ENCODE measurements around the gene CYP19A1.

The CYP19A1 gene

GRCh38 chr15:51325167-51325566 lies 13.2 kb downstream of the CYP19A1 start:
- DNase-seq (ENCODE audit: low read depth), result no peak

DNA sequence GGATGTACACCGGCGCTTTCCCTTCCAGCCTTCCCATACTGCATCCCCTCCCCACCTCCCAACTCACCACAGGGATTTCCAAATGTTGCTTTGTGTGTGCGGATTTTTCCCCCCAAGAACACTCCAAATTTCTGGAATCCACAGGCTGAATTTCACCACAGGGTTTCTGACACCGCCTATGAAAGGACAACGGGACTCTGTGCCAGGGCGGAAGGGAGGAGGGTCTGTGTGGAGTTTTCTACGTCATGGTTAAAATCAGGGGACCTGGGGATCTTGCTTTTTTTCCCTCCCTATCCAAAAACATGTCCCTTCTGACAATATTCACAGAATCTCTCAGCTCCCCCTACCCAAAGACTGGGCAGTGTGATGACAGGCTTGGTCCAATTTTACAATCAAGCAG lies 14.6 kb downstream of the CYP19A1 start:
- no peak for DNase-seq (ENCODE audit: low read depth)

DNA sequence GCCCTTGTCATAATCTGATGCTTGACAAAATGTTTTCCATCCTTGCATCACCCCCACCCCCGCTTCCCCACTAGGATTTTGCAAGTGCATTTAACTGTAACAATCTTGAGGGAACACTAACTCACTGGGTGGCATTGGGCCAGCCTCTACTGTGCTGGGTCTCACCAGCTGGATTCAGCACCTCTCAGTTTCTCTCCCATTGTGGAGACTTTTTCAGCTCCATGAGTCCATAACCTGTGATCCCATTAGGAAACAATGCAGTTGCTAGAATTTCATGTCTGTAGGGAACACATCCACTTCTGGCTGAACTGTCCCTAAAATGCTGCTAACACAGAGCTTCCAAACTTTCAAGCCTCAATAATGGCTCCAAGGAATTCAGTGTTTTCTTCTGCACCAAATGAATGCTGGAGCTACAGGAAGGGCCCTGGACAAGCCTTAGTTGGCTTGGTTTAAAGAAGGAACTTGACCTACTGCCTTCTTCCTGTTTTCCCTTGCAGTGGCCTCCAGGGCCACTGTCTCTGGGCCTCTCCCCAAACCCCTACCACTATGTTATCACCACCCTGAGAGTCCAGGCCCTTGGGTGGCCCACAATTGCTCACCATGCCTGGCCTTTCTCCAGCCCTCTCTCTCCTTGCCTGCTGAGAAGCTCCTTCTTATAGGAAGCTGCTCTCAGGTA lies 15.6 kb downstream of the CYP19A1 start:
- no peak for DNase-seq (ENCODE audit: low read depth)

DNA sequence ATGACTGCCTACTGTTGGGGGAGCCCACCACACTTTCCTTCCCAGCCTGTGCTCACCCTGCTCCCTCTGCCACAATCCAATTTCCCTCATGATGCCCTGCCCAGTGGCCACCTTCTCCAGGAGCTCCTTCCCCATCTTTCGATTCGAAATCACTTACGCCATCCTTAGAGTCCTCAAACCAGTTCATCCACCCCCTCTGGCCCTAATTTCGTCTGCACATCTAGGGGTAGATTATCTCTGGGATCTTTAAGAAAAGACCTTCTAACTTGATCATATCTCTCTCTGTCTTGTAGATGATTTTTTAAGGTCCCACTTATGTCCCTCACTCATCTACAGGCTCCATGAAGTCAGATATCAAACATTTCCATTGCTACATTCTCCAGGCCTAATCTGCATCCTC lies 17.1 kb downstream of the CYP19A1 start:
- no peak for DNase-seq (ENCODE audit: low read depth)

GRCh38 chr15:51320843-51321242 lies 17.6 kb downstream of the CYP19A1 start:
- no peak for DNase-seq (ENCODE audit: low read depth)

- DNase-seq (ENCODE audit: low read depth), result no peak
Observed at GRCh38 chr15:51319539-51319938, 18.9 kb downstream of the CYP19A1 start.

GRCh38 chr15:51318382-51319150 lies 19.8 kb downstream of the CYP19A1 start:
- no peak for DNase-seq (ENCODE audit: low read depth)

- DNase-seq (ENCODE audit: low read depth), result no peak
Observed at GRCh38 chr15:51316636-51317035, 21.8 kb downstream of the CYP19A1 start.

GRCh38 chr15:51315726-51316125 lies 22.7 kb downstream of the CYP19A1 start:
- no peak for DNase-seq (ENCODE audit: low read depth)

- DNase-seq (ENCODE audit: low read depth), result no peak
Observed at GRCh38 chr15:51314391-51315337, 23.7 kb downstream of the CYP19A1 start.

DNA sequence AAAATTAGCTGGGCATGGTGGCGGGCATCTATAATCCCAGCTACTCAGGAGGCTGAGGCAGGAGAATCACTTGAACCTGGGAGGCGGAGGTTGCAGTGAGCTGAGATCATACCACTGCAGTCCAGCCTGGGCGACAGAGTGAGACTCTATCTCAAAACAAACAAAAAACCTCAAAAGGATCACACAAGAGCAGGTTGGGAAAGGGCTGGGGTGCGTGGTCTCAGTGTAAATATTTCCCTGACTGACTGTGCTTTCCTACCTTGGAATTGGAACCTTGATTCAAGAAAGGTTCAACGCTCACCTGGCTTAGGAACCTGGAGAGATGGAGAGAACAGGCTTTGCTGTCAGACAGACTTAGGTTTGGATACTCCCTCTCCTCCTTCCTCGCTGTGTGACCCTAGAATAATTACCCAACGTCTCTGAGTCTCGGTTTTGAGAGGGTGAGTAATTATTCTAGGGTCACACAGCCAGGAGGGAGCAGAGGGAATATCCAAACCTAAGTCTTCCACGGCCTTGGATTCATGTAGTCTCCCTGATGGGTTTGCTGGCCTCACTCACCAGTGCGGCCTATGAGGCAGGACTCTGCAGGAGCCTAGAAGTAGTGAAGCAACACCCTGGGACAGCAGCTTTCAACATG lies 24.6 kb downstream of the CYP19A1 start:
- DNase-seq (ENCODE audit: low read depth), result no peak

GRCh38 chr15:51313074-51313393 lies 25.4 kb downstream of the CYP19A1 start:
- DNase-seq (ENCODE audit: low read depth), result no peak

DNA sequence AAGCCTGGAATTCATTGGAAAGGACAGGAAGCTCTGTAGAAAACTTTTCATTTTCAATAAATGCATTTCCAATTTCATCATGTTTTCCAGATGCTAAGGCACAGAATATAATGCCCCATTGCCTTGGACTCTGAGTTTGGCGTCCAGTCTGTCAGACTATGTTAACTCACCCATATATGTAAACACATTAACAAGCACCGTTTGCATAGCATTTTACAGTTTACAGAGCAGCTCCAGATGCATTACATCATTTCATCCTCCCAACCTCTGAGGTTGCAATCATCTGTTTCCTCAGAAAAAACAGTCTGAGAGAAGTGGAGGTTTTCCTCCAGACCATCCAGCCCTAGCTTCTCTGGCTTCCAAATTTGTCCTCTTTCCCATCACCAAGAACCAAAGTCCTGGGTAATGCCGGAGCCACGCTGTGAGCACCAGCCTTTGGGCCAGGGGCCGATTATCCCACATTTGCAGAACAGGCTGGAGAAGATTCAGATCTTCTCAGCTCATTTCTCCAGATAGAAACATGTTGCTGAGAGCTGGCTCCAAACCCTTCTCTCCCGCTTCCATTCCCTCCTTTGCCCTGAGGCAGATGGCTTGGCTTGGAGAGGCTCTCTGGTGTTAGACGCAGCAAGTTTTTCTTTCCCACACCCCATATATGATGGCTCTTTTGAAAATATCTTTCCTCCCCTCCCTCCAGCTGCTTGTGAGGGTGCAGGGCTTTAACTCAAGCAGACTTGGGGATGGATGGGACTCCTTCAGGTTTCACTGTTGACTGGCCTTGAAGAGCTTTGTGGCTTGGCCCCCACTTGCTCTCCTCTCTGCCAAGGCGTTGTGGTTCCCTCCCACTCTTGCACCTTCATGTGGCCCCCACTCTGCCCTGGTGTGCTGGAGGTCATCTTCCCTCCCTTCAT lies 26.0 kb downstream of the CYP19A1 start:
- DNase-seq (ENCODE audit: low read depth), result no peak

DNA sequence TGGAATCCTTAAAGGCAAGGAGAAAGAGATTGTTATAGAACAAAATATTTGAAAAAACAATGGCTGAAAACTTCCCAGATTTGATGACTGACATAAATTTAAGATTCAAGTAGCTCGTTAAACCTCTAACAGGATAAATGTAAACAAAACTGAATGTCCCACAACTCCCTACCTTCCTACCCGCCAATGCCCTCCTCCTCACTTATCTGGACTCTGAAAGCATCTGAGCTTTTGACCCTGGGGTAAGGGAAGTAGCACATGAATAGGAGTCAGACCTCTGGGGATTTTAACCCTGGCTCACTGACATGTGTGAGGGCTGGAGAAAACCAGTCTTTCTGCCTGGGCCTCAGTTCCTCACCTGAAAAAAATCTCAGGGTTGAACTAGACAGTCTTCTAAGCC lies 26.9 kb downstream of the CYP19A1 start:
- no peak for DNase-seq (ENCODE audit: low read depth)

GRCh38 chr15:51310064-51310463 lies 28.3 kb downstream of the CYP19A1 start:
- no peak for DNase-seq (ENCODE audit: low read depth)

GRCh38 chr15:51307811-51308210 lies 30.6 kb downstream of the CYP19A1 start:
- DNase-seq (ENCODE audit: low read depth), result no peak

DNA sequence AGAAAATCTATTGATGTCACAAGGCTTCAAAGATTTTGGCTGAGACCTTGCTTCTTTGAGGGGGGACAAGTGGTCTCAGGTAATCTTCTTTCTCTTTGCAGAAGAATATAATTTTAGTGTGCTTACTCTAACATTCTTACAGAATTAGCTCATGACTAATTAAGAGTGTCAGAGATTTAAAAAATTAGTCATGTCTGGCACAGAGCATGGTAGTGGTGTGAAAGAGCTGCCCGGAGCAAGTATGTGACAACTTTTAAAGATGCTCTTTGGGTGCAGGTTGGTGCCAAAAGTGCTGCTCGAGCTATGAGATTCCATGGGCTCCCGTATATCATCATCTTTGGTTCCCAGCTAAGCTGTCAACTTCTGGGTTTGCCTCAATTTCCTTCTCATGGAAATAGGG lies 31.1 kb downstream of the CYP19A1 start:
- no peak for DNase-seq (ENCODE audit: low read depth)

DNA sequence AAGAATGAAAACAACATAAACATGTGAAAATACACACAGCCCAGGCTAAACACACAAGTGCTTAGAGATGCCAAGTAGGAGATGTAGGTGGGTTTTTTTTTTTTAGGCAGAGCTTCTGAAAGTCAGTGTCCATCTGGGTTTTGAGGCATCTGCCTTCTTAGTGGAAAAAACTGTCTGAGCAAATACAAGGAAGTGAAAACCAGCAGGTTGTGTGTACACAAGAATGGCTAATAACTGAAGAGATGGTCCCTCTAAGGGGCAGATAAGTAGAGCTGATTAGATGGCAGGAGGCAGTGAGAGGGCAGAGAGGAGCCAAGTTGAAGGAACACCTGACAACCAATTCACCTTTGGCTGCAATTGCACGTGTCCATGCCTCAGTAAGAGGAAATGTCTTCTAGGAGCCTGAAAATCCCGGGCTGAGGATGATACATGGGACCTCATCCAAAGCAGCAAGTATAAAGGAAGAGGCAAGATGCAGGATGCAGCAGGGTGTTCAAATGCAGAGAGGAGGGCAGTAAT lies 34.9 kb downstream of the CYP19A1 start:
- no peak for DNase-seq (ENCODE audit: low read depth)

GRCh38 chr15:51302480-51302879 lies 35.9 kb downstream of the CYP19A1 start:
- DNase-seq (ENCODE audit: low read depth), result no peak

DNA sequence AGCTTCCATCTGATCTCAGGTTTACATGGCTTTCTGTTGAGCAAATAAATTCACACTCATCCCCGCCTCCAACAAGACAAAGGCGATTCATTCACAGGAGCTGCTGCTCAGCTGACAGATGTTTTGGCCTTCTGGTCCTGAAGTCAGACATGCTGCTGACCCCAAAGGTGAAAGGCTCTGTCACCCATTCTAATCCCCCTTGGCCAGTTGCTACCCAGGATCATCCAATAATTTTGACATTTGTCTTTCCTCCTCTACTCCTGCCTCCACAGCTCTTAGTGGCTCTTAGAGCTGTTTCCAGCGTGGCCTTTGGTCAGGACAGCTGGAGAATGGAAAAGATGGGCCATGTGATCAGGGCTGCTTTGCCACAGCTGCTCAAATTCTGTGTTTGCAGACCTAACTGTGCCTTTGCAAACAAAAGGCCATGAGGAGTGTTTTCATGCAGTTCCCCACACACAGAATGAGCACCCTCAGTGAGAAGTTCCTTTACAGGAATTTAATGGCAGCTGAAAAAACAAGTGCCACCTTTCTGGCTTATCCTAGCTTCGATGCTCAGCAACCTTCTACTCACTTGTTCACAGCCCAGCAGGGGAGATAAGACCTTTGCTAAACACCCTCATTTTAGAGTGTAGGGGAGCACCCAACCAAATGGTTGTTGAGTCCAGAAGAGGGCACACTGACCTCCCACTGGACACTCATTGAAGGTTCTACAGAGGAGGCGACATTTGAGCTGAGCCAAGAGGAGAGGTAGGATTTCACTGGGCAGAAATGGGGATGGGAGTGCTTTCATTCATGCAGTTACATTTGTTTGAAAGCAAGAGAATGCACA lies 39.0 kb downstream of the CYP19A1 start:
- no peak for DNase-seq (ENCODE audit: low read depth)
